Urothelium cell line (cell line): ENCODE results near the gene ACAA1.
A peak's percentile ranks its signal among the peaks of the same experiment; 100 is the strongest.

ENCODE experiments used
- DNase-seq: peaks from one replicate; pipeline ENCODE4 v3.0.0; 2011; ENCODE audit warnings: low spot score, mixed read lengths
- FAIRE-seq: peaks from 2 replicates; lab custom pipeline; 2011; peaks lifted over from hg19 to GRCh38; lab: Jason Lieb, UNC

ACAA1 gene

GRCh38 chr3:38119821-38120692 is 16.9 kb downstream of the ACAA1 start:
- no peak for FAIRE-seq
- no peak for DNase-seq

DNA sequence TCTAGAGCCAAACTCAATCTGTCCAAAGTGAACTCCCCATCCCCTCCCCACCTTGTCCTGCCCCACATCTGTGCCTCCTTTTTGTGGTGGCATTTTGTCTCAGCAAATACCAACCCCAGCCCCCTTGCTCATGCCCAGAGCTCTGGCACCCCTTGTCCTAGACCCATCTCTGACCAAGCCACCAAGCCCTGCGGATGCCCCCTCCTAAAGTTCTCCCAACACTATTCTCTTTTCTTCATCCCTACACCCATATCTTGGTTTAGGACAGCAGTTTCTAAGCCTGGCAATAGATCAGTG is 17.7 kb downstream of the ACAA1 start:
- no peak for FAIRE-seq

DNA sequence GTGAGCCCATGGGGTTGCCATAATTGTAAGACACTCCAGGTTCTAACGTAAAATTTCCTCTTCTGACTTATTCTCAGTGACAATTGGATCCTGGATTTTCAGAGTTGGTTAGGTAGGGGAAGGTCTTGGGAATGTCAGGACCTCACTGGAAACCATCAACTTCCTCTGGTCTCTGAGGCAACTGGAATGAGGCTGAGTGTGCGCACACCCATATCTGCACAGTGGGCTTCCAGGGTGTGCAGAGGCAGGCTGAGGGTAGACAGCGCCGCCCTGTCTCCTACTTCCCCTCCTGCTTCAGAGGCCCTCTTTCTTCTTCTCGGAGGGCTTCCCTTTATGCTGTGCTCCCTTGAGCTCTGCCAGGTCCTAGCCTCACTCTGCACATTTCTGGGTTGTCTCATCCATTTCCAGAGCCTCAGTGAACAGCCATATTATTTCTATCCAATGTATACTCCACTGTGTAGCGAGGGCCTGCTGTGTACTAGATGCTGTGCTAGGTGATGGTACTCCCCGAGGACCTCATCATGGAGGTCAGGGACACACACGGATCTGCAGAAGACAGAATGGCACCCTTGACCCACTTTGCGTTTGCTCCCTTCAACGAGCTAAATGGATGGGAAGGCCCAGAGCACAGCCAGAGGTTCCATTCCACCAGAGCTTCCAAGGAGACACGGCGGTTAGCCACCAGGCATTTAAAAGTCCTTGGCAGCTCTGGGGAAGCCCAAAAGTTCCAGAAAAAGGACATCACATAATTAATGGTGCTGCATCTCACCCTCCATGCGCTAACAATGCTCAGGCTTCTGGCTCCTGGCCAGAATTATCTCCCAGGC is 18.3 kb downstream of the ACAA1 start:
- FAIRE-seq (no peak), DNase-seq (no peak)

More for the DNA sequence above, 17.7 kb downstream of the ACAA1 start:
- DNase-seq = no peak

DNA sequence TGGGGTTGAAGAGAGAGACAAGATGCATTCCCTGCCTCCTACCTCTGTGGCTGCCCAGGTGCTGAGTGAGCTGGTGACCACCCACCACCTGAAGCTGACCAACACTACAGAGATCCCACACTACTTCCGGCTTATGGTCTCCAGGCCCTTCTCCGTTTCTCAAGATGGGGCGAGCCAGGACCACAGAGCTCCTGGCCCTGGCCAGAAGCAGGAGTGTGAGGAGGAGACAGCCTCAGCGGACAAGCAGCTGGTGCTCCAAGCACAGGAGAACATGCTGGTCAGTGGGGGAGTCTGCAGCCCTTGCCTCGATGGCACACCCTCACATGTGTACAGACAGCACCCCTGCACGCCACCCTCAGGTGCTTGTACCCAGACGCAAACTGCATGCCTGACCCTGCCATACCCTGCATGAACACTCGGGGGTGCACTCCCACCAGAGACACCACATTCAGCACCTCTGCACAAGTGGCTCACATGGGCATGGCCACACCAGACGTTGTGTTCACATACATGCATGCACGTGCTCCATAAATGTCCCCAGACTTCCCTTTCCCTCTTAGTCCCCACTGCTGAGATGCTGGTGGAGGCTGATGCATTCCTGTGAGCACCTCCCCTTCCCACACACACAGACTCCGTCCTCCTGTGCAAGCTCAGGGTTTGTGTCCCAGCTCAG is 19.0 kb downstream of the ACAA1 start:
- DNase-seq = peak; percentile 62
- FAIRE-seq = no peak

GRCh38 chr3:38117163-38117716 is 19.7 kb downstream of the ACAA1 start:
- FAIRE-seq = no peak

DNA sequence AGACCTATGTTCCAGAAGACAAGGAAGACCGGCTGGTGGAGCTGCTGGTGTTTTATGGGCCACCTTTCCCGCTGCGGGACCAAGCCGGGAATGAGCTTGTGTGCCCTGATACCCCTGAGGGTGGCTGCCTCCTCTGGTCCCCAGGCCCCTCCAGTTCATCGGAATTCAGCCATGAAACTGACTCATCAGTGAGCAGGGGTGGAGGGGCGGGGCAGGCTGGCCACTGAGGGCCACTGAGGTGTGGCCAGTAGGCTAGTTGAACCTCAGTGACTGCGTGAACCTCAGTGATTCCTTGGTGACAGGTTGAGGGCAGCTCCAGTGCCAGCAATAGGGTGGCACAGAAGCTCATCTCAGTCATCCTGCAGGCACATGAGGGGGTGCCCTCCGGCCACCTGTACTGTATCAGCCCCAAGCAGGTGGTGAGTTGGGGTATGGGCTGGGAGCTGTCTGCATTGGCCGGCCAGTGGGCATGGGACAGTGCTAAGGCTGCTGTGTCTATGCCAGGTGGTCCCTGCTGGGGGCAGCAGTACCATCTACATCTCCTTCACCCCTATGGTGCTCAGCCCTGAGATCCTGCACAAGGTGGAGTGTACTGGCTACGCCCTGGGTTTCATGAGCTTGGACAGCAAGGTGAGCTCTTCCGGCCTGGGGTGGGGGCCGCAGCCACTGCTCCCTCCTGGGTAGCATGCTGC is 20.3 kb downstream of the ACAA1 start:
- FAIRE-seq = no peak
- no peak for DNase-seq

More at GRCh38 chr3:38117163-38117716, 19.7 kb downstream of the ACAA1 start:
- no peak for DNase-seq

DNA sequence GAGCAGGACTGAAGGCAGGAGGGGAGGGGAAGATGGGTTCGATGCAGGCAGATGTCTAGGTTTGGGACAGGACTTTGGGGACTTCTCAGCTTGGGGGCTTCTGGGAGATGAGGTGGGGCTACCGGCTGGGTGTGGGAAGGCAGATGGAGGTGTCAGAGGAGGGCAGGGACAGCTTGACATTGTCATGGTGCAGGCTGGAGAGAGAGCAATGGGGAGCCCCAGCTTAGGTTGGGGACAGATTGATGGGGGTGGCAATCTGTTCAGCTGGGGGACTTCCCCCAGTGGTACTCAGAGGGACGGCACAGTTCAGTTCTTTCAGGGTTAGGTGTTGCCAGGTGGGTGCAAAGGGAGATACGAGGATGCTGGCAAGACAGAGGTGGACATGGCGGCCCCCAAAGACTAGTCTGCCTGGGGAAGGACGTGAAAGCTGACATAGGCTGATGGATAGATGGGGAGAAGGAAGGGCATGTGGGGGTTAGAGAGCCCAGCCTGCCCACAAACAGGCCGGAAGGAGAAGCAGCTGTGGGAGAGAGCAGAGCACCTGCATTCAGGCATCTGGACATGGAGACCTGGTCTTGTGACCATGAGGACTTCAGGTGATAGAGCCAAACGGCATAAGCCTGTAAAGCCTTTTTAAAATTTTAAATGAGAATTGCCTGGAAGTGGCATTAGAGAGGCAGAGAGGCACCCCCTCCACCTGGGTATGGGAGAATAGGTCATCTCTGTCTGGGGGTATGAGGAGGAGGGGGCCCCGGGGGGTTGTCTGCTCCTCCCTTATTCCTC is 21.1 kb downstream of the ACAA1 start:
- DNase-seq (no peak), FAIRE-seq (no peak)

- no peak for FAIRE-seq
- no peak for DNase-seq
These were observed 21.9 kb downstream of the ACAA1 start for GRCh38 chr3:38114875-38115644.

DNA sequence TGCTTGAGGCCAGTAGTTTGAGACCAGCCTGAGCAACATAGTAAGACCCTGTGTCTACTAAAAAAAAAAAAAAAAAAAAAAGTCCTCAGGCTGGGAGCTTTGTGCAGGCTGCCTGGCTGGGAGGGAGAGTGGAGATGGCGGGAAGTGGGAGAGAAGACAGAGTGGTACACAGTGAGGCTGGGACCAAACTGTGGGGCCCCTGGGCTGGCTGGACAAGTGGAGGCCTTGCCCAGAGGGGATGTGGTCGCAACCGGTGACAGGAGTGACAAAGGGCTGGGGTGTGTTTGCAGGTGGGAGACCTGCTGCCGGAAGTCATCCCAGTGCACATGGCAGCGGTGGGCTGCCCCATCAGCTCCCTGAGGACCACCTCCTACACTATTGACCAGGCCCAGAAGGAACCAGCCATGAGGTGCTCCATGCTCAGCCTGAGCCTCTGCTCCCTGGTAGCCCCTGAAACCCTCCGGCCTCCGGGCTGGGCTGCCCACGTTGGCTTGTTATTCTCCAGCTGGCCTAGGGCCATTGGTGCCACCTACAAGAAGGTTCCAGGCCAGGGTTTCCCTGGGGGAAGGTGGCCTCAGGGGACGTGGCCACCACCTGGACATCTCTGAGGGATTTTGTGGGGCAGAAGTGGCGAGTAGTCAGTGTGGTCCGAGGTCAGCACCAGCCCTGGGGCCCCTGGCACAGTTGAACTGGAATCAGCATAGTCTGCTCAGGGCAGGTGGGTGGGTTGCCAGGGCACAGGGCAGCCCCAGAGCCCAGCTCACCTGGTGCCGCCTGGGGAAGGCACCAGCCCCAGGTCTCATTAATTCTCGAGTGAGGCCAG is 22.7 kb downstream of the ACAA1 start:
- FAIRE-seq (no peak), DNase-seq (no peak)

GRCh38 chr3:38112378-38112761 is 24.6 kb downstream of the ACAA1 start:
- FAIRE-seq (no peak), DNase-seq (no peak)

GRCh38 chr3:38111696-38112377 is 25.1 kb downstream of the ACAA1 start:
- no peak for DNase-seq
- no peak for FAIRE-seq

DNA sequence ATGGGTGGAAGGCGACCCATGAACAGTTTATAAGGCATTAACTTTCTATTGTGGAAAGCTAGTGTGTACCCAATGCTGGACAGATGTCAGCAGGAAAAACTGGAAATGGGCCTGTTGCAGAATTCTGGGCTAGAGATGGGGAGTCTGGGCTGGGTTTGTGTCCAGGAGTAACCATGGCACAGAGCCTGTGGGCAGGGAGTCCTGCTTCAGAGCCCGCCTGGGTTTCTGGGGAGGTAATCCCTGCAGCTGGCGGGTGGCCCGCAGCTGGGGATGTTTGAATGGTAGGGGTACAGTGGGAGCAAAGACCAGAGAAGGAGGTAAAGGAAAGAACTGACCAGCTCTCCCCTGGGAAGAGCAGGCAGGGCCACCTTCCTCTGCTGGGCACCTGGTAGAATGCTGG is 25.7 kb downstream of the ACAA1 start:
- DNase-seq (no peak), FAIRE-seq (no peak)

- DNase-seq (no peak), FAIRE-seq (peak; percentile 95)
These were observed 26.4 kb downstream of the ACAA1 start for GRCh38 chr3:38110314-38111050.

DNA sequence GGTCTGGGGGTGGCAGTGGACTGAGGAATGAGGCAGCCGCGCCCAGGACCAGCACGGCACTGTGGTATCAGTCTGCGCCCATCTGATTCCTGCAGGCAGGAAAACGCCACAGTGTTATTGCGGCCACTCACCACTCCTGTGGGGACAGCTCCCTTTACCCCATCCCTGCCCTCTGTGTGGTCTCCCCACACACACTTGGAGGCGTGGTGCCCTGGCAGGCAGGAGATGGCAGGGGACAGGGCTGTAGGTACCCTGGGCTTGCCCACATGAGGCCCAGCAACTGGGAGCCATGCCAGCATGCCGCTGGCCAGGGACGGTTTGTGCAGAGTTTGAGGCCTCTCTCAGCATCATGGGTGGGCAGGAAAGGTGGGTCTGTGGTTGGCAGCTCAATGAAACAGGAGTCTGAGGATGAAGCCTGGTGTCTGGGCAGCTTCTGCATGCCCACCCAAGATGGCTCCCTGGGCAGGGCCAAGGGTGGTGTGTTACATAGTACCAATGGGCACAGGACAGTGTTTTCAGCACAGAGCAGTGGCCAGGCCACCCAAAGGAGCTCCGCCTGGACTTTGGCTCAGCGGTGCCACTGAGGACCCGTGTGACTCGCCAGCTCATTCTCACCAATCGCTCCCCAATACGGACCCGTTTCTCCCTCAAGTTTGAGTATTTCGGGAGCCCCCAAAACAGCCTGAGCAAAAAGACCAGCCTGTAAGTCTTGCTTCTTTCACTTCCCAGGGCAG is 27.2 kb downstream of the ACAA1 start:
- no peak for DNase-seq
- no peak for FAIRE-seq

DNA sequence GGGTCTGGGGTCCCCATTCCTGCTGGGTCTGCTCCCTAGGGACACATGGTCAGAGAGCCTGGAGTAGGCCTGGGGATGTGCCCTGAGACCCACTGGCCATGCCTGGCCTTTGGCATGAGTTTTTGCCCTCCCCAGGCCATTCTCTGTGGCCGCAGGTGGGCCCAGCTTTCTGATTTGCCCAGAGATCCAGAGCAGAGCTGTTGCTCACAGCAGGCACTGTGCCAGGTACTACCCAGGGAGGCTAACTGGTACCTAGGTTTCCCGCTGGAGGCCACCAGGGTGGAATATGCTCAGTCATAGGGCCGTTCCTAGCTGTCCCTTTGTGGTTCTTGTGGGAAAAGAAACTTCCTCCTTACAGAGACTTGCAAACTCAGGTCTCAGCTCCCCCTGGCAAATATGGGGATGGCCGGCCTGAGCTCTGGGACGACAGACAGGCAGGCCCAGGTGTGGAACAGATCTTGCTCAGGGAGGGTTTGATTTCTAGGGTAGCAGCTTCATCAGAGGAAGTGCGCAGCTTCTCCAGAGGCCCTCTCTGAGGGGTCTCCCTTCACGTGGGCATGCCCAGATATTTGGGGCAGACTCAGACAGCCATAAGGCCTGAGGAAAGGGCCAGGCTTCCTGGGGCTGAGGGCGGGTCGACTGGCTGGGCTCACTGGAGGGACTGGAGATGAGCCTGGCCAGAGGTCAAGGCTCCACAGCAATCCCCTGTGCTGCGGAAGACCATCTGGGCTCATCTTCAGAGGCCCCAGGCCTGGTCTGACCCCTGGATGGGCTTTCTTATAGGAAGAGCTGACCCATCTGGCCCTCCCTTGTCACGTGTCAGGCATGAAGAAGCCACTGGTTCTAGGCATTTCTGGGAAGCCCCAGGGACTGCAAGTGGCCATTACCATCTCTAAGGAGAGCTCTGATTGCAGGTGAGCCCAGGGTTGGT is 28.0 kb downstream of the ACAA1 start:
- no peak for DNase-seq

More for the DNA sequence above, 28.0 kb downstream of the ACAA1 start:
- FAIRE-seq = no peak
